H1 (cell line): ENCODE measurements around the gene DENND1A. TPM values are rescaled to one million over a fixed set of nuclear protein-coding genes. Genes with fewer than 3 reads are reported as not detected.

Source experiments
- CTCF ChIA-PET: fragments of 300-600 bp; sonication (Branson Sonifier 250); formaldehyde crosslinking; loops from one replicate; lab custom pipeline; 2021; ENCODE audit not compliant: partially characterized antibody; lab: Charles Lee
- POLR2A ChIA-PET: fragments of 300-600 bp; sonication (Branson Sonifier 250); formaldehyde crosslinking; loops from one replicate; lab custom pipeline; 2021; ENCODE audit warnings: inconsistent platforms; ENCODE audit not compliant: partially characterized antibody; lab: Charles Lee
- DNase-seq, 2 experiments: peaks; one replicate each; pipeline versions ENCODE4 v3.0.0 to v3.0.0-alpha.2; 2010 to 2022; ENCODE audit warnings: low spot score in 2 of 2, low read depth in 1 of 2, mixed read lengths in 1 of 2
- FAIRE-seq: peaks from 2 replicates; lab custom pipeline; 2011; peaks lifted over from hg19 to GRCh38; lab: Jason Lieb, UNC
- H2AFZ ChIP-seq: 2 replicates; pipeline ENCODE4 v1.8.1; 2012; ENCODE audit warnings: low read length, inconsistent platforms
- H2AK5ac ChIP-seq: 2 replicates; pipeline ENCODE4 v1.6.1; 2013; ENCODE audit warnings: low read depth, low read length
- H2BK120ac ChIP-seq: replicated peaks from 2 replicates; pipeline ENCODE3; 2013; ENCODE audit warnings: low read depth, low read length, inconsistent platforms
- H2BK12ac ChIP-seq: 2 replicates; pipeline ENCODE4 v1.6.1; 2013; ENCODE audit warnings: low read depth, low read length
- H2BK15ac ChIP-seq: 2 replicates; pipeline ENCODE4 v1.6.1; 2013; ENCODE audit warnings: low read length
- H2BK20ac ChIP-seq: 2 replicates; pipeline ENCODE4 v1.6.1; 2013; ENCODE audit warnings: low read length
- H2BK5ac ChIP-seq: 2 replicates; pipeline ENCODE4 v1.6.1; 2013; ENCODE audit warnings: low read depth, low read length
- H3K14ac ChIP-seq: 2 replicates; pipeline ENCODE4 v1.6.1; 2013; ENCODE audit warnings: inconsistent platforms; ENCODE audit not compliant: insufficient read length
- H3K18ac ChIP-seq: 2 replicates; pipeline ENCODE4 v1.6.1; 2013; ENCODE audit warnings: low read length; ENCODE audit errors: extremely low read depth
- H3K23ac ChIP-seq: 2 replicates; pipeline ENCODE4 v1.6.1; 2013; ENCODE audit warnings: inconsistent platforms; ENCODE audit not compliant: insufficient read length
- H3K23me2 ChIP-seq: 2 replicates; pipeline ENCODE4 v1.6.1; 2013; ENCODE audit warnings: low read depth, low read length
- H3K27ac ChIP-seq: 2 replicates; pipeline ENCODE4 v1.6.1; 2011; ENCODE audit warnings: low read depth, low read length, inconsistent platforms
- H3K27me3 ChIP-seq, 4 experiments: replicated peaks in 1 of 4; 1 replicate in 1 of 4; 2 replicates in 3 of 4; pipeline versions ENCODE4 v1.6.1 to v1.8.1; 2011 to 2013; ENCODE audit warnings: low read length in 3 of 4, mild to moderate bottlenecking in 3 of 4, inconsistent platforms in 2 of 4, mixed read lengths in 2 of 4, moderate library complexity in 1 of 4; ENCODE audit not compliant: control insufficient read depth in 3 of 4, insufficient read depth in 3 of 4; ENCODE audit errors: extremely low read depth in 1 of 4
- H3K36me3 ChIP-seq, 4 experiments: 2 replicates each; pipeline versions ENCODE4 v1.6.1 to v1.8.1; 2011 to 2013; ENCODE audit warnings: mild to moderate bottlenecking in 4 of 4, low read length in 3 of 4, moderate library complexity in 2 of 4, control low read depth in 1 of 4, inconsistent platforms in 1 of 4; ENCODE audit not compliant: insufficient read depth in 4 of 4, control insufficient read depth in 2 of 4
- H3K4ac ChIP-seq: replicated peaks from 2 replicates; pipeline ENCODE3; 2013; ENCODE audit warnings: low read length, low read depth, mixed read lengths, inconsistent platforms; ENCODE audit not compliant: insufficient read length
- H3K4me1 ChIP-seq, 4 experiments: replicated peaks in 1 of 4; 1 replicate in 1 of 4; 2 replicates in 3 of 4; pipeline versions ENCODE4 v1.6.1 to v1.8.1; 2011 to 2013; ENCODE audit warnings: low read length in 3 of 4, inconsistent platforms in 2 of 4, mixed read lengths in 1 of 4; ENCODE audit not compliant: insufficient read depth in 4 of 4, control insufficient read depth in 3 of 4
- H3K4me2 ChIP-seq, 2 experiments: 2 replicates each; pipeline versions ENCODE4 v1.6.1 to v1.8.1; 2011 to 2013; ENCODE audit warnings: low read depth in 2 of 2, low read length in 2 of 2, control low read depth in 1 of 2, inconsistent platforms in 1 of 2, mild to moderate bottlenecking in 1 of 2; ENCODE audit not compliant: insufficient read depth in 1 of 2
- H3K4me3 ChIP-seq, 4 experiments: fragments of 200-600, 300-600 bp in 1 of 4; sonication (generic), shearing (Covaris generic), sonication (Bioruptor Twin) in 1 of 4; 2 replicates each; pipeline versions ENCODE4 v1.5.1 to v1.8.1; 2011 to 2016; ENCODE audit warnings: low read length in 4 of 4, low read depth in 3 of 4, control low read depth in 2 of 4, inconsistent platforms in 2 of 4, mild to moderate bottlenecking in 2 of 4, mixed read lengths in 1 of 4, moderate library complexity in 1 of 4; ENCODE audit not compliant: insufficient read depth in 2 of 4; ENCODE audit errors: extremely low read depth in 1 of 4
- H3K56ac ChIP-seq: replicated peaks from 2 replicates; pipeline ENCODE3; 2013; ENCODE audit warnings: low read depth, mild to moderate bottlenecking, mixed read lengths, low read length, inconsistent platforms; ENCODE audit not compliant: insufficient read length
- H3K79me1 ChIP-seq: 2 replicates; pipeline ENCODE4 v1.6.1; 2013; ENCODE audit warnings: low read depth, low read length, control low read depth
- H3K79me2 ChIP-seq, 2 experiments: 2 replicates each; pipeline versions ENCODE4 v1.6.1 to v1.8.1; 2012 to 2013; ENCODE audit warnings: low read length in 2 of 2, mild to moderate bottlenecking in 2 of 2, inconsistent platforms in 1 of 2; ENCODE audit not compliant: insufficient read depth in 2 of 2, control insufficient read depth in 1 of 2
- H3K9ac ChIP-seq, 4 experiments: replicated peaks in 1 of 4; 1 replicate in 1 of 4; 2 replicates in 3 of 4; pipeline versions ENCODE4 v1.6.1 to v1.8.1; 2011 to 2013; ENCODE audit warnings: low read depth in 3 of 4, low read length in 3 of 4, control low read depth in 2 of 4, mild to moderate bottlenecking in 2 of 4, moderate library complexity in 2 of 4, inconsistent platforms in 1 of 4; ENCODE audit errors: extremely low read depth in 1 of 4
- H3K9me3 ChIP-seq, 2 experiments: 2 replicates each; pipeline versions ENCODE4 v1.6.1 to v1.8.1; 2012 to 2013; ENCODE audit warnings: mild to moderate bottlenecking in 2 of 2, moderate library complexity in 2 of 2, control low read depth in 1 of 2, inconsistent platforms in 1 of 2, low read depth in 1 of 2, low read length in 1 of 2, mixed read lengths in 1 of 2; ENCODE audit not compliant: insufficient read depth in 2 of 2
- H4K20me1 ChIP-seq, 2 experiments: replicated peaks in 1 of 2; 2 replicates each; pipeline versions ENCODE3 to v1.8.1; 2011 to 2013; ENCODE audit warnings: inconsistent platforms in 2 of 2, low read length in 2 of 2, mild to moderate bottlenecking in 1 of 2; ENCODE audit not compliant: insufficient read depth in 2 of 2, control insufficient read depth in 1 of 2
- H4K5ac ChIP-seq: 2 replicates; pipeline ENCODE4 v1.6.1; 2013; ENCODE audit warnings: low read length, low read depth, mixed read lengths, inconsistent platforms; ENCODE audit not compliant: insufficient read length
- H4K8ac ChIP-seq: 2 replicates; pipeline ENCODE4 v1.8.0; 2013; ENCODE audit warnings: mild to moderate bottlenecking, moderate library complexity, low read length, inconsistent platforms; ENCODE audit not compliant: insufficient read depth; ENCODE audit errors: extremely low read depth
- H4K91ac ChIP-seq: replicated peaks from 2 replicates; pipeline ENCODE3; 2013; ENCODE audit warnings: low read length, mixed read lengths, inconsistent platforms; ENCODE audit not compliant: insufficient read length
- BRCA1 ChIP-seq: IDR thresholded peaks from 2 replicates; pipeline ENCODE4 v1.6.1; 2012; ENCODE audit warnings: low read depth, low read length, improper control_type of control experiment
- CHD2 ChIP-seq: IDR thresholded peaks from 2 replicates; pipeline ENCODE4 v1.6.1; 2012; ENCODE audit warnings: low read length, improper control_type of control experiment
- CTBP2 ChIP-seq: IDR thresholded peaks from 2 replicates; pipeline ENCODE4 v1.7.0; 2011; ENCODE audit warnings: borderline replicate concordance, mild to moderate bottlenecking, moderate library complexity, mixed read lengths, low read length; ENCODE audit not compliant: insufficient read depth, insufficient read length
- E2F6 ChIP-seq: IDR thresholded peaks from 2 replicates; pipeline ENCODE4 v1.6.1; 2012; ENCODE audit warnings: inconsistent platforms
- FOSL1 ChIP-seq: IDR thresholded peaks from 2 replicates; pipeline ENCODE4 v1.6.1; 2011; ENCODE audit warnings: mild to moderate bottlenecking, low read depth, low read length, moderate library complexity; ENCODE audit not compliant: insufficient read depth
- GTF2F1 ChIP-seq: IDR thresholded peaks from 2 replicates; pipeline ENCODE4 v1.6.1; 2012; ENCODE audit warnings: low read depth, low read length, improper control_type of control experiment, borderline replicate concordance
- PHF8 ChIP-seq: fragments of 200-600 bp; sonication (generic); conservative IDR thresholded peaks from 2 replicates; pipeline ENCODE4 v1.7.1; 2012; ENCODE audit warnings: low read depth, mild to moderate bottlenecking, inconsistent platforms, low read length, moderate library complexity
- POLR2AphosphoS5 ChIP-seq: IDR thresholded peaks from 2 replicates; pipeline ENCODE4 v1.6.1; 2011; ENCODE audit warnings: low read depth, low read length
- TAF1 ChIP-seq: IDR thresholded peaks from 2 replicates; pipeline ENCODE4 v1.6.1; 2011; ENCODE audit warnings: mild to moderate bottlenecking, low read depth, low read length
- TAF7 ChIP-seq: optimal IDR thresholded peaks from 2 replicates; pipeline ENCODE3; 2011; ENCODE audit warnings: low read depth, mild to moderate bottlenecking, inconsistent platforms, low read length, moderate library complexity, borderline replicate concordance
- ZNF274 ChIP-seq: IDR thresholded peaks from 2 replicates; pipeline ENCODE4 v1.7.0; 2012; ENCODE audit warnings: low read length, borderline replicate concordance; ENCODE audit errors: extremely low read depth
- WGBS, 2 experiments: shearing (Covaris generic) in 1 of 2; methylation state at CpG; one replicate each; pipeline versions ENCODE4 v1.1.6 to v1.1.7; 2013 to 2015; ENCODE audit warnings: low lambda C conversion rate in 2 of 2, mixed read lengths in 2 of 2, inconsistent platforms in 1 of 2, low coverage in 1 of 2, missing lambda C conversion rate in 1 of 2; ENCODE audit not compliant: insufficient replicate concordance in 2 of 2, insufficient coverage in 1 of 2, insufficient read length in 1 of 2; ENCODE audit errors: extremely low coverage in 1 of 2, missing lambda C conversion rate in 1 of 2; 5-methylcytosine and 5-hydroxymethylcytosine counted together
- polyA plus RNA-seq, 7 experiments: library from polyadenylated mRNA; depleted of rRNA in 3 of 7; stranded (reverse) in 5 of 7; unstranded in 2 of 7; fragments of >200 nt in 5 of 7; fragments of 200-250 nt in 2 of 7; gene quantifications; 1 replicate in 5 of 7; 2 replicates in 1 of 7; 4 replicates in 1 of 7; pipeline versions ENCODE4 v1.2.1 to v1.2.3, GENCODE V29; 2011 to 2013; ENCODE audit warnings: missing spikeins in 2 of 7, mixed read lengths in 2 of 7
- total RNA-seq: library from RNA; stranded (reverse); fragmentation: NEBNext Ultra II Directional; extraction: Animal tissue kit (Norgen Biotek cat#: 25700); gene quantifications from 2 replicates; pipeline ENCODE4 v1.2.1, GENCODE V29; 2021
- TF ChIP-seq, protein P1 (sequence below): IDR thresholded peaks from 2 replicates; pipeline ENCODE4 v1.6.1; 2012; ENCODE audit warnings: low read length, inconsistent platforms

The DENND1A gene
- total and polyA plus RNA-seq, 2 of the 8 experiments (the other 6 are each of a cell fraction or from before 2014, with no cell fraction given) = 24.1 to 26.4 TPM

- Histone ChIP-seq H4K20me1 (peaks cover 0 to 3% of the 10 kb centered on the region in 2 experiments), H4K5ac (no peak overlapping the region), H3K4me2 (no peak overlapping the region), H3K27me3 (no peaks in the 10 kb centered on the region), H4K8ac (no peak overlapping the region), H3K4me3 (no peak overlapping the region), H3K9me3 (no peaks in the 10 kb centered on the region), H4K91ac (no peak overlapping the region), H3K4me1 (peaks cover 0 to 6% (median 0%) of the 10 kb centered on the region in 4 experiments; a peak in 1 of 7 replicates), H2AFZ (no peak overlapping the region), H3K18ac (no peak overlapping the region), H3K23ac (no peak overlapping the region), H3K14ac (no peak overlapping the region), H3K79me1 (no peaks in the 10 kb centered on the region), H3K36me3 (no peaks in the 10 kb centered on the region), H3K79me2 (no peaks in the 10 kb centered on the region), H2BK12ac (no peak overlapping the region), H2BK15ac (no peak overlapping the region), H3K27ac (no peak overlapping the region), H3K9ac (no peak overlapping the region), H3K4ac (no peak overlapping the region), H3K56ac (no peak overlapping the region), H2BK20ac (no peak overlapping the region), H2BK5ac (no peak overlapping the region), H2AK5ac (no peak overlapping the region), H2BK120ac (no peak overlapping the region), H3K23me2 (no peaks in the 10 kb centered on the region)
- CTCF ChIA-PET = interaction anchor here (1.0 kb wide), 1 partner anchor 57 kb away, joined by 3 read pairs; no protein-coding TSS in a partner anchor
- POLR2A ChIA-PET = no interaction called here
- DNase-seq (no peak), FAIRE-seq (no peak)
- WGBS, 2 experiments = 82% methylated on average over 2 of the region's 2 CpGs; no CpG with 5 or more reads in 1 of the 2 experiments
- no peak for TF ChIP-seq CTBP2
- no peak for TF ChIP-seq TAF1
- no peak for TF ChIP-seq BRCA1
- no peak for TF ChIP-seq E2F6
- TF ChIP-seq FOSL1 = no peak
- no peak for TF ChIP-seq POLR2AphosphoS5
- no peak for TF ChIP-seq CHD2
- TF ChIP-seq, protein P1, sequence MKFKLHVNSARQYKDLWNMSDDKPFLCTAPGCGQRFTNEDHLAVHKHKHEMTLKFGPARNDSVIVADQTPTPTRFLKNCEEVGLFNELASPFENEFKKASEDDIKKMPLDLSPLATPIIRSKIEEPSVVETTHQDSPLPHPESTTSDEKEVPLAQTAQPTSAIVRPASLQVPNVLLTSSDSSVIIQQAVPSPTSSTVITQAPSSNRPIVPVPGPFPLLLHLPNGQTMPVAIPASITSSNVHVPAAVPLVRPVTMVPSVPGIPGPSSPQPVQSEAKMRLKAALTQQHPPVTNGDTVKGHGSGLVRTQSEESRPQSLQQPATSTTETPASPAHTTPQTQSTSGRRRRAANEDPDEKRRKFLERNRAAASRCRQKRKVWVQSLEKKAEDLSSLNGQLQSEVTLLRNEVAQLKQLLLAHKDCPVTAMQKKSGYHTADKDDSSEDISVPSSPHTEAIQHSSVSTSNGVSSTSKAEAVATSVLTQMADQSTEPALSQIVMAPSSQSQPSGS = no peak
- TF ChIP-seq PHF8 = no peak
- no peak for TF ChIP-seq TAF7
- no peak for TF ChIP-seq GTF2F1
- no peak for TF ChIP-seq ZNF274
These were observed 108.3 kb downstream of the DENND1A start for GRCh38 chr9:123821619-123822018.
